ENCODE measurements around the gene DNMBP.

DNA sequence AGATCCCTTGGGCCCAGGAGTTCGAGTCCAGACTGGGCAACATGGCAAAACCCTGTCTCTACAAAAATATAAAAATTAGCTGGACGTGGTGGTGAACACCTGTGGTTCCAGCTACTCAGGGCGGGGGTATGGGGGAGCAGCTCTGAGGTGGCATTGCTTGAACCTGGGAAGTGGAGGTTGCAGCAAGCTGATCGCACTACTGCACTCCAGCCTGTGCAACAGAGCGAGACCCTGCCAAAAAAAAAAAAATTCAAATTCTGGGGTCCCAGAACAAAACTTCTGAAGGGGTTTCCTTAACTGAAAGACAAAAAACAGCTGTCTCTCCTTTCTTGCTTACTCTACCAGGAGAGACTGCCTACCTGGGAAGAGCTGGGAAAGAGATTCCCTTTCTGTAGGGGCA lies 27.0 kb downstream of the DNMBP start:
- no peak for TF ChIP-seq POLR2A (IDR thresholded peaks at IDR 0.05)
- TF ChIP-seq, protein P1, sequence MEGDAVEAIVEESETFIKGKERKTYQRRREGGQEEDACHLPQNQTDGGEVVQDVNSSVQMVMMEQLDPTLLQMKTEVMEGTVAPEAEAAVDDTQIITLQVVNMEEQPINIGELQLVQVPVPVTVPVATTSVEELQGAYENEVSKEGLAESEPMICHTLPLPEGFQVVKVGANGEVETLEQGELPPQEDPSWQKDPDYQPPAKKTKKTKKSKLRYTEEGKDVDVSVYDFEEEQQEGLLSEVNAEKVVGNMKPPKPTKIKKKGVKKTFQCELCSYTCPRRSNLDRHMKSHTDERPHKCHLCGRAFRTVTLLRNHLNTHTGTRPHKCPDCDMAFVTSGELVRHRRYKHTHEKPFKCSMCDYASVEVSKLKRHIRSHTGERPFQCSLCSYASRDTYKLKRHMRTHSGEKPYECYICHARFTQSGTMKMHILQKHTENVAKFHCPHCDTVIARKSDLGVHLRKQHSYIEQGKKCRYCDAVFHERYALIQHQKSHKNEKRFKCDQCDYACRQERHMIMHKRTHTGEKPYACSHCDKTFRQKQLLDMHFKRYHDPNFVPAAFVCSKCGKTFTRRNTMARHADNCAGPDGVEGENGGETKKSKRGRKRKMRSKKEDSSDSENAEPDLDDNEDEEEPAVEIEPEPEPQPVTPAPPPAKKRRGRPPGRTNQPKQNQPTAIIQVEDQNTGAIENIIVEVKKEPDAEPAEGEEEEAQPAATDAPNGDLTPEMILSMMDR (IDR thresholded peaks at IDR 0.05) = no peak

Measured in thyroid gland (tissue), 4 donors.